Occipital lobe (tissue), 2 donors: ENCODE results near the gene BARHL2. TPM values are rescaled to one million over a fixed set of nuclear protein-coding genes. Genes with fewer than 3 reads are reported as not detected.

Experiments used
- DNase-seq: peaks from one replicate; lab custom pipeline; 2025; lab: John Stamatoyannopoulos, UW
- total RNA-seq: library from RNA; depleted of rRNA; stranded (reverse); fragments of >200 nt; gene quantifications from one replicate; pipeline ENCODE4 v1.2.3, GENCODE V29; 2014

BARHL2 gene
- total RNA-seq, 1 donor from 2014 or later, result not detected

DNA sequence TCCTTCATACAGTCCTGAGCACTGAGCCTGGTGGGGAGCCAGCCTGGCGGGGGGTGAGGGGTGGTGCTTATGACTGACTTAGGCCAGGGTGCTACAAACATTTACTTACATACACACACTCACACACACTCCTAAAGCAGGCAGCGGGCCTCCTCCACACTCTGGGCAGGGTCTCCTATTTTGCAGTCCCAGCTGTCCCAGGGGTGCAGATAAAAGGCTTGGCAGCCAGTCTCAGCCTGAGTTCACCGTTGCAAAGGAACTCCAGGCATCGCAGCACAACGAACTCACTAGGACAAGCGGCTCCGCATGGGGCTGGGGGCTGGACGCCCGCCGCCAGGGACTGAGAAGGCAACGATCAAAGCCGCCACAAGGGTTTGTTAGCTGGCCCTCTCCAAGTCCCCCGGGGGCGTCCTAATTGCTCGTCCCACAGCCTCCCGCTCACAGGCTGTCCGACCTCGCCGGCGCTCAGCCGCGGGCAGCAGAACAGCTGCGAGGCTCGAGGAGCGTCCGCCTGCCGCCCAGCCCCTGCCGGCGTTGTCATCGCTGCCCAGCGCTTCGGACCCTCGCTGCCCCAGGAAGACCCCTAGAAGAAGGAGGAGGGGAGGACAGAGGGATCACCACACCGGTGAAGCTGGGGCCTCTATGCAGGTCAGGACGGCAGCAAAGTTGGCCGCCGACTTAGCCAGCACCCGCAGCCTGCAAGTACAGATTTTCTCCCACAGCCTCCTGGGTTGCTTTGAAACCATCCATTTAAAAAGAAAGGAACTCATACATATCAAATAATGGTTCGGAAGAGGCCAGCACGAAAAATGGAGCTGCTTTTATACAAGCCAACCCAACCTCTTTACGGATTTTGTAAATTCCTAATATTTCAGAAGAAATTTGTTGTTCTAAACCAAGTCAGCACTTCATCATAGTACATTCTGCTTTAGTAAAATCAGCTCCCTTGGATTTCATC lies 6.2 kb downstream of the BARHL2 start:
- DNase-seq, result no peak

- DNase-seq, result no peak
Observed at GRCh38 chr1:90709535-90709934, 7.6 kb downstream of the BARHL2 start.

DNA sequence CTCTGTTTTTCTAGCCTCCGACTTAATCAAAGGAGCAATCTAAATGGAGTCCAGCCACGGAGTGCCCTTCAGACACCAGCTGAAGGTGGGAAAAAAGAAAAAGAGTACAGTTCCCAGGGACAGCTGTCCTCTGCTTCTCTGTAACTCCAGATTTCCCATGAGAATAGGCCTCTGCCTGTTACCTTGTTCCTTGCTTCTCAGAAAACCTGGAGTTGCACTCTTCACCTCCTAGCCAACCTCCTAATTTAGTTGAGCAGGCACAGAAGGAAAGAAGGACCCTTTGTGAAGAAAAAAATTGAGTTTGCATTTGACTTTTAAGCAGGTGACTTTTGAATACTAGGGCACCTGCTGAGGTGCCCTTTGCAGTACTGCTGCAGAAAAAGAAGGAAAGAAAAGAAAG lies 8.3 kb downstream of the BARHL2 start:
- no peak for DNase-seq

DNA sequence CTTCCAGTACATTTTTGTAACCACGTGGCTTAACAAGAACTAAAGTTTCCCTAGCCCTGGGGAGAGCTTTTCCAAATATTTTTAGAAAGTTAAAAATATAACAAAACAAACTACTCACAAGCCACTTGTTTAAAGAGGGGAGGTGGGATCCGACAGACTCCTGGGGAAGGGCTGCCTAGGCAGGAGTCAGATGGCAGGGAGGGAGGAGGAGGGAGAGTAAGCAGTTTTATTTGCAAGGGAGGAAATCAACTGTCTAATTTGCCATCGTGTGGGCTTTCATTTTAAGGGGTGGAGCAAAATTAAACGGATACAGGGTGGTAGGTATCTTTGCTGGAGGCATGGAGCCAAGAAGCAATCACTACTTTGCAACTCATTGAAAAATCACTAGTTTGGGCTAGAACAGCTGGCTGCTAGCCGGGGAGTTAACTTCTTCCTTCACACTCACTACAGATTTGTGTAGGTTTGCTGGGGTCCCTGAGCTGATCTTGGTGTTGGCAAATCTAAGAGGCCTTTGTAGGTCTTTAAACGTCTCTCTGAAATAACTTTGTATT lies 8.8 kb downstream of the BARHL2 start:
- no peak for DNase-seq

- no peak for DNase-seq
Observed at GRCh38 chr1:90707363-90707710, 9.8 kb downstream of the BARHL2 start.

DNA sequence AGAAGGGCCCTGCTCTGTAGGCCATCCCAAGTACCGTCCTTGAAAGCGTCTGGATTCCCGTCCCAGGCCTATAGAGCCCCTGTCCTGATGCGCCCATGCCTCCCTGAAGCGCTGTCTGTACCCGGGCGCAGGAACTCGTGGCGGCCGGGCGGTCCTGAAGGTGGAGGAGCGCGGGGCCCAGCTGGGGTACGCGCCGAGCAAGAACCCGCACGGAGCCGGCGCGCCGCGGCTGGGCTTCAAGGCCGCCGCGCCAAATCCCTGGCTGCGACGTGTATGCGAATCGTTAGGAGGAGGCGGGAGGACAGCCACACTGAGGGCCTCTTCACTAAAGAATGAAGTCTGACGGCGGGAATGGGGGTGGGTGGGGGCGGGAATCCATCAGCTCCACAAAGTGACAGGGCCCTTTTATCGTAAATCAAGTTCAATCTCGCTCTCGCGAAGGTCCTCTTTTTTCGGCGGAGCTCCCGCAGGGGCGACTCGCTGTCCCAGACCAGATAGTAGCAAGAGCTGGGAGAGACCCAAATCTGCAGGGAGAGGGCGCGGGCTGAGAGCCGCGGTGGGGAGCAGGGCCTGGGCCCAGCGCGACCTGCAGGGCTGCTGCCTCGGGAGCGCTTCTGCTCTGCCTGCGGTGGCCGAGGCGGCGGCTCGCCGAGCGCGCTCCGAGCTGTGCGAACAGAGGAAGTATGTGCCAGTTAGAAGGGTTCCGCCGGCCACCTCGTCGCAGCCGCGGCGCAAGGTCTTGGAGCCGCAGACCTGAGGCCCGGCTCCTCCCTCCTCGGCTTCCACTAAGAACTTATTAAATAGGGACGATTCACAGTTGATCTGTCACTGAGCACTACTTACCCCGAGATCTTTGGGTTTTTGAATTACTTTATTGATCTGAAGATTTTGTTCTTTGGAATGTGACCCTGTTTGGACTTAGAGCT lies 10.4 kb downstream of the BARHL2 start:
- DNase-seq, result no peak

DNA sequence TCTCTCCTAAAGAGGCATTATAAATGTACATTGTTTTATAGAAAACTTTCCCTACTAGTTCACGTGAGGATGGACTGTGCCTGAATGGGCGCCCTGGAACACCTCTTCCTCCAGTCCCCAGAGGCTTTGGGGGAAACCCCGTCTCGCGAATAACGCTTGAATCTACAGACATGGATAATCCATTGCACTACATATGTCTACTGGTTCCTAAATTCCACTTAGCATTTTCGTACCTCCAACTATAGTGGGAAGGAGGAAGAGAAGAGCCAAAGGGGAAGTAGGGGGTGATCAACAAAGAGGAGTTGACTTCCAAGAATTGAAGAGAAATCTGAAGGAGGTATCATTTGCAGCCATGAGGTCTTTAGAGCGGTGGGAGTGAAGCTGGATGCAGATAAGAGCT lies 11.1 kb downstream of the BARHL2 start:
- DNase-seq, result no peak

GRCh38 chr1:90704817-90705216 lies 12.3 kb downstream of the BARHL2 start:
- no peak for DNase-seq

DNA sequence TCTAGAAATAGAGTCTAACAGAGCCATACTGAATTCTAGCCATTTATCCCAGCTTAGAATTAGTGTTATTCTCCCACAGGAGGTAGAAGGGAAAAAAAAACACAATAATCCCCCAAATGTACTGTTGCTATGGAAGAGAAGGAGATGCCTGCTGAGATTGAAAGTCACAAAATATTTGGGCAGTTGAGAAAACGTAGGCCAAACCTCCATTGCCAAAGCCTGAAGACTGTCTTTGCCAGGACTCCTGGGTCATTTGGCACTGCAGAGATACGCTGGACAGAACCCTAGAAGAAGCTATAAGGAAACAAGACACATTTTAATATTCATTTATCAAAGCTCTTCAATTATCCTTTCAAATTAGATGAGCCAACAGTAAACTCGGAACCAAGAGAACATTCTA lies 22.3 kb downstream of the BARHL2 start:
- no peak for DNase-seq

DNA sequence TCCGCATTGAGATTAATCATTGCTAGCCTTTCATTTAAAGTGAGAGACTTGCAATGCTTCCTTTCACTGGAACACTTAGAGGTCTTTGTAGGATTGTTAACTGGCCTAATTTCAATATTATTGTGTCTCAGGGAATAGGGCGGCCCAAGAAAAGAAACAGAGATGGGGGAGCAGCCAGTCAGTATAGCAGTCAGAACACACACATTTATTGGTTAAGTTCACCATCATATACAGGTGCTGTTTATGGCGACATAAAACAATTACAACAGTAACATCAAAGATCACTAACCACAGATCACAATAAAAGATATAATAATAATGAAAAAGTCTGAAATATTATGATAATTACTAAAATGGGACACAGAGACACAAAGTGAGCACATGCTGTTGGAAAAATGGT lies 29.4 kb downstream of the BARHL2 start:
- DNase-seq, result no peak

DNA sequence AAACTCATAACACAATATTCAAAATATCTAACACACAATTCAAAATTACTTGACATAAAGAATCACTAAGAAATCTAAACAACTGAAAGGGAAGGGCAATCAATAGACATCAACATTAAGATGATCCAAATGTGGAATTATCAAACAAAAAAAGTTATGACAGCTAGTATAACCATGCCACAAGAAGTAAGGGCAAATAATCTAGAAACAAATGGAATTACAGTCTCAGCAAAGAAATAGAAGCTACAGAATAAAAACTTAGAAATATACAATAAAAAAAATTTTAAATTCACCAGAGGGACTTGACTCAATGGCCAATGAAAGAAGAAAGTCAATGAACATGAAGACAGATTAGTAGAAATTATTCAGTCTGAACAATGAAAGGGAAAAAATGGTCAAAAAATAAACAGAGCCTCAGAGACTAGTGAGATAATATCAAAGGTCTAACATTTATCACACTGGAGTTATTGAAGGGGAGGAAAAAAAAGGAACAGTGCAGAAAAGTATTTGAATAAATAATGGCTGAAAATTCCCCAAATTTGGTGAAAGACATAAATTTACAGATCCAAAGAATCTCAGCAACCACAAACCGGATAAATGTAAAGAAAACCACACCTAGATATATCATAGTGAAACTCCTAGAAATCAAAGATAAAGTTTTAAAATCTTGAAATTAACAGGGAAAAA lies 41.8 kb downstream of the BARHL2 start:
- DNase-seq, result no peak

DNA sequence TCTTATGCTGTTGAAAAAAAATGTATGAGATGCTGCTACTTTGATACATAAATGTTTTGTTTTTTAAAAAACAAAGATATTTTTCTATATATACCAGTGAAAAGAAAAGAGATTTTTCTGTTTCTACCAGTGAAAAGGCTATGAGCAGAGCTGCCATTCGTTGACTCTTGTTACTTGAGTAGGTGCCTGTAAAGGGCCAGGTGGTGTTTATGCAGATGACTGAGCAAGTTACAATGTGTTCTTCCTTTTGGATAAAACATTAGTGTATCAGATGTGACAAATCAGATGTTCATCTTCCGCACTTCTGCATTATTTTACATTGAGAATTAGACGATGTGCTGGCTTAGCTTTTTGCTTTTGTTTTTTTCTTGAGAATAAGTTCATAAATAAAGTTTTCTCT lies 45.4 kb downstream of the BARHL2 start:
- no peak for DNase-seq

GRCh38 chr1:90671251-90671650 lies 45.9 kb downstream of the BARHL2 start:
- no peak for DNase-seq
